PC-3 (cell line): ENCODE measurements around the gene AMPD3.

Experiments
- EZH2 ChIP-seq: fragments of 300-600 bp; sonication (generic); IDR thresholded peaks from one replicate; pipeline ENCODE4 v1.6.1; 2017; ENCODE audit warnings: antibody characterized with exemption, mild to moderate bottlenecking, low read length; ENCODE audit not compliant: unreplicated experiment
- EZH2phosphoT487 ChIP-seq: fragments of 300-600 bp; sonication (generic); IDR thresholded peaks from 2 replicates; pipeline ENCODE4 v1.6.1; 2018; ENCODE audit warnings: mild to moderate bottlenecking, antibody characterized with exemption, low read length, borderline replicate concordance
- TF ChIP-seq, protein P1 (sequence below): fragments of 300-600 bp; sonication (generic); conservative IDR thresholded peaks from 2 replicates; pipeline ENCODE4 v1.5.1; 2017; ENCODE audit warnings: antibody characterized with exemption, low read depth, mild to moderate bottlenecking, low read length

GRCh38 chr11:10544491-10545465 is 89.7 kb downstream of the AMPD3 start:
- TF ChIP-seq, protein P1, sequence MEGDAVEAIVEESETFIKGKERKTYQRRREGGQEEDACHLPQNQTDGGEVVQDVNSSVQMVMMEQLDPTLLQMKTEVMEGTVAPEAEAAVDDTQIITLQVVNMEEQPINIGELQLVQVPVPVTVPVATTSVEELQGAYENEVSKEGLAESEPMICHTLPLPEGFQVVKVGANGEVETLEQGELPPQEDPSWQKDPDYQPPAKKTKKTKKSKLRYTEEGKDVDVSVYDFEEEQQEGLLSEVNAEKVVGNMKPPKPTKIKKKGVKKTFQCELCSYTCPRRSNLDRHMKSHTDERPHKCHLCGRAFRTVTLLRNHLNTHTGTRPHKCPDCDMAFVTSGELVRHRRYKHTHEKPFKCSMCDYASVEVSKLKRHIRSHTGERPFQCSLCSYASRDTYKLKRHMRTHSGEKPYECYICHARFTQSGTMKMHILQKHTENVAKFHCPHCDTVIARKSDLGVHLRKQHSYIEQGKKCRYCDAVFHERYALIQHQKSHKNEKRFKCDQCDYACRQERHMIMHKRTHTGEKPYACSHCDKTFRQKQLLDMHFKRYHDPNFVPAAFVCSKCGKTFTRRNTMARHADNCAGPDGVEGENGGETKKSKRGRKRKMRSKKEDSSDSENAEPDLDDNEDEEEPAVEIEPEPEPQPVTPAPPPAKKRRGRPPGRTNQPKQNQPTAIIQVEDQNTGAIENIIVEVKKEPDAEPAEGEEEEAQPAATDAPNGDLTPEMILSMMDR = no peak
- TF ChIP-seq EZH2phosphoT487 (no peak), EZH2 (no peak)
